Activated CD4-positive, alpha-beta T cell treated with anti-CD3 and anti-CD28 coated beads, Interleukin-10, Interleukin-2, amounts not matched to agents 100 ng/mL and 50 ng/mL, durations not matched to agents 16 hours and 8 hours (primary cell): ENCODE measurements around the gene KCNIP1.
"Not testable (repeated sequence)": the region's sequence is repeated elsewhere in the genome, so short reads cannot be mapped to it uniquely, and the experiment has no call there.

Experiments used
- DNase-seq: peaks from one replicate; pipeline ENCODE4 v3.0.0-alpha.2; 2020

Gene KCNIP1

GRCh38 chr5:170538696-170539586 is 35.1 kb downstream of the KCNIP1 start:
- DNase-seq, result no peak

GRCh38 chr5:170540271-170540670 is 36.5 kb downstream of the KCNIP1 start:
- no peak for DNase-seq

GRCh38 chr5:170541146-170541769 is 37.4 kb downstream of the KCNIP1 start:
- no peak for DNase-seq

GRCh38 chr5:170542691-170543293 is 39.0 kb downstream of the KCNIP1 start:
- no peak for DNase-seq

- no peak for DNase-seq
These were observed 41.5 kb downstream of the KCNIP1 start for GRCh38 chr5:170545313-170545712.

- no peak for DNase-seq
These were observed 42.0 kb downstream of the KCNIP1 start for GRCh38 chr5:170545811-170546210.

GRCh38 chr5:170546282-170546681 is 42.5 kb downstream of the KCNIP1 start:
- DNase-seq, result no peak

- not testable (repeated sequence) for DNase-seq
These were observed 46.6 kb downstream of the KCNIP1 start for GRCh38 chr5:170550382-170550781.

GRCh38 chr5:170551076-170551475 is 47.3 kb downstream of the KCNIP1 start:
- no peak for DNase-seq

GRCh38 chr5:170551622-170552021 is 47.8 kb downstream of the KCNIP1 start:
- DNase-seq, result no peak

- DNase-seq, result no peak
These were observed 48.8 kb downstream of the KCNIP1 start for GRCh38 chr5:170552621-170553115.

GRCh38 chr5:170553218-170553617 is 49.4 kb downstream of the KCNIP1 start:
- no peak for DNase-seq

- DNase-seq, result no peak
These were observed 50.9 kb downstream of the KCNIP1 start for GRCh38 chr5:170554521-170555267.

- DNase-seq, result no peak
These were observed 53.5 kb downstream of the KCNIP1 start for GRCh38 chr5:170557314-170557713.

- no peak for DNase-seq
These were observed 55.5 kb downstream of the KCNIP1 start for GRCh38 chr5:170559296-170559695.

- DNase-seq, result no peak
These were observed 57.1 kb downstream of the KCNIP1 start for GRCh38 chr5:170560938-170561337.

- no peak for DNase-seq
These were observed 58.5 kb downstream of the KCNIP1 start for GRCh38 chr5:170562166-170562874.

GRCh38 chr5:170562875-170563228 is 59.0 kb downstream of the KCNIP1 start:
- DNase-seq, result no peak

GRCh38 chr5:170563824-170564567 is 60.2 kb downstream of the KCNIP1 start:
- no peak for DNase-seq

- DNase-seq, result no peak
These were observed 61.3 kb downstream of the KCNIP1 start for GRCh38 chr5:170565072-170565471.

- no peak for DNase-seq
These were observed 65.3 kb downstream of the KCNIP1 start for GRCh38 chr5:170569101-170569500.

GRCh38 chr5:170570476-170570875 is 66.7 kb downstream of the KCNIP1 start:
- DNase-seq, result no peak
